Activated T-helper 2 cell treated with anti-CD3 and anti-CD28 coated beads, Interferon-gamma antibody, Interleukin-2, Interleukin-4, amounts not matched to agents 10 μg/mL and 5 μg/mL and 100 μg/mL, durations not matched to agents 14 hours and 24 hours and 36 hours (primary cell): ENCODE measurements around the gene MISFA. TPM values are rescaled to one million over a fixed set of nuclear protein-coding genes. Genes with fewer than 3 reads are reported as not detected.
"Not testable (repeated sequence)": the region's sequence is repeated elsewhere in the genome, so short reads cannot be mapped to it uniquely, and the experiment has no call there.

Experiments used
- DNase-seq: peaks from one replicate; pipeline ENCODE4 v3.0.0; 2021; ENCODE audit warnings: low spot score
- H3K27ac Mint-ChIP-seq: one replicate; pipeline ENCODE4 v1.8.0; 2021; ENCODE audit warnings: mixed read lengths
- H3K27me3 Mint-ChIP-seq: one replicate; pipeline ENCODE4 v1.8.0; 2021; ENCODE audit warnings: low read depth, mixed read lengths
- H3K36me3 Mint-ChIP-seq: one replicate; pipeline ENCODE4 v1.8.0; 2021; ENCODE audit warnings: low read depth, mixed read lengths
- H3K4me1 Mint-ChIP-seq: one replicate; pipeline ENCODE4 v1.8.0; 2021; ENCODE audit warnings: low read depth, mixed read lengths
- H3K4me3 Mint-ChIP-seq: one replicate; pipeline ENCODE4 v1.8.0; 2021; ENCODE audit warnings: low read depth, mild to moderate bottlenecking, moderate library complexity, mixed read lengths
- H3K9me3 Mint-ChIP-seq: one replicate; pipeline ENCODE4 v1.8.0; 2021; ENCODE audit warnings: mixed read lengths
- intact Hi-C: fragments of 100-400 bp; cut with micrococcal nuclease; formaldehyde crosslinking; loops from one replicate; pipeline ENCODE4 v1.15.1; 2023
- total RNA-seq: library from RNA; stranded (reverse); gene quantifications from 2 replicates; pipeline ENCODE4 v1.2.3, GENCODE V29; 2022

Gene MISFA
- total RNA-seq = 2.0 and 3.0 TPM in 2 replicates

DNA sequence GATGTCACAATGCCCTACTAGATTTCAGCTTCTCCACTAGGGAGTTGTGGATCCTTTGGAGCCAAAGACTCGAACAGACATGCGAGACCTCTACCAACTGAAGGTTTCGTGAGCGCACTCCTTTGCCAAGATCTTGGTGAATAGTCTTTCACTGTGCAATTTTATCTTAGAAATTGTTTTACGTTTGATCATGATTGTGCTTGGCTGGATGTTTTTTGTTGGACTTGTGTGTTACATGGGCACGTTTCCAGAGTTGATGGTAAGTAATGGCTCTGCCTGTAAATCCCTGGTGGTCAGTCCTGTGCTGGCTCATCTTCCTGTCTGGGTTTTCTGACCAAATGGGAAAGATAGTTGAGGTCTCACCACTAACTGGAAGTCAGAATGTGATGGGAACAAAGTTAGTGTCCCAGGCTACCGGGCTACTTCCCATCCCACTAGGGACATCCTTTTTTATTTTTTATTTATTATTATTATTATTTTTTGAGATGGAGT lies at the start of gene MISFA:
Gene MISFA (plus strand): TSS at position 51 of the 492 bp plus-strand sequence. CDS start 140 bp downstream, at position 191.
- peaks cover 4% of the 10 kb centered on the region for H3K4me1 Mint-ChIP-seq
- no peak for DNase-seq
- H3K27me3 Mint-ChIP-seq = no peaks in the 10 kb centered on the region
- H3K27ac Mint-ChIP-seq = no peak within 1 kb of the TSS
- H3K4me3 Mint-ChIP-seq = no peak within 1 kb of the TSS
- no peaks in the 10 kb centered on the region for H3K9me3 Mint-ChIP-seq
- intact Hi-C loops = no loop called here
- no peaks in the 10 kb centered on the region for H3K36me3 Mint-ChIP-seq

DNA sequence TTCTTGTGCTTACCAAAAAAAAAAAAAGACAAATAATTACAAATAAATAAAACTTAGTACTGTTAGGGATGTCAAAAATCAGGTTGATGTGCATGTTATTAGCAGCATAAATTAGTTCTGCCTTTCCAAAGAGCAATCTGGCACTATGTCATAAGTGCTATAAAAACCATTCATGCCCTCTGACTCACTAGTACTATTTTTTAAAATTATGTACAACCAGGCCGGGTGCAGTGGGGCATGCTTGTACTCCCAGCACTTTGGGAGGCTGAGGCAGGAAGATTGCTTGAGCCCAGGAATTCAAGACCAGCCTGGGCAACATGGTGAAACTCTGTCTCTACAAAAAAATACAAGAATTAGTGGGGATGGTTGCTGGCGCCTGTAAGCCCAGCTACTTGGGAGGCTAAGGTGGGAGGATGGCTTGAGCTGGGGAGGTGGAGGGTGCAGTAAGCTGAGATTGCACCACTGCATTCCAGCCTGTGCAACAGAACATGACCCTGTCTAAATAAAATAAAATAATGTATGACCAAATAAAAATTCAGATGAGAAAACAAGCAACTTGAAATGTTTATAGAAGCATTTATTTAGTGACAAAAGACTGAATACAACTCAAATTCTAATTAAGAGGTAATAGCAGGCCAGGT lies 36.4 kb upstream of the MISFA start:
- H3K4me3 Mint-ChIP-seq = no peak overlapping the region
- no peaks in the 10 kb centered on the region for H3K27me3 Mint-ChIP-seq
- H3K27ac Mint-ChIP-seq = no peak overlapping the region
- intact Hi-C loops = no loop called here
- no peaks in the 10 kb centered on the region for H3K9me3 Mint-ChIP-seq
- DNase-seq = no peak
- H3K36me3 Mint-ChIP-seq = peaks cover 27% of the 10 kb centered on the region
- peaks cover 2% of the 10 kb centered on the region for H3K4me1 Mint-ChIP-seq

DNA sequence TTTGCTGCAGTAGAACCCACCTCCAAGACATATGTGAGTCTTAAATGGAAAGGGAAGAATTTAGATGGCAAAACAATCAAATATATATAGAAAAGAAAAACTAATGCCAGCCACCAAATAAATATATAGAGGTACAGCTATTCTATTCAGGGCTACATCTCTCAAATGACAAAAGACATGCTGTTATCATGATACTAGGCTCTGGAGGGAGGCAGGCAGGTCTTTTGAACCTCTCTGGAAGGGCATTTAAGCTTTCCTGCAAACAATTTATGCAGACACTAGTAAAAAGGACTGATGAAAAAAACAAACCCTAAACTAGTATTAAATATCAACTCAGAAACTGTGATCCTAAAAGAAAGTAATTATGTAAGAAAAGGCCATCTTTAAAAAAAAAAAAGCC lies 35.4 kb upstream of the MISFA start:
- intact Hi-C loops = no loop called here
- Mint-ChIP-seq H3K27me3 (no peaks in the 10 kb centered on the region), H3K4me3 (no peak overlapping the region), H3K36me3 (peaks cover 27% of the 10 kb centered on the region), H3K27ac (no peak overlapping the region), H3K4me1 (peaks cover 2% of the 10 kb centered on the region), H3K9me3 (no peaks in the 10 kb centered on the region)
- no peak for DNase-seq

DNA sequence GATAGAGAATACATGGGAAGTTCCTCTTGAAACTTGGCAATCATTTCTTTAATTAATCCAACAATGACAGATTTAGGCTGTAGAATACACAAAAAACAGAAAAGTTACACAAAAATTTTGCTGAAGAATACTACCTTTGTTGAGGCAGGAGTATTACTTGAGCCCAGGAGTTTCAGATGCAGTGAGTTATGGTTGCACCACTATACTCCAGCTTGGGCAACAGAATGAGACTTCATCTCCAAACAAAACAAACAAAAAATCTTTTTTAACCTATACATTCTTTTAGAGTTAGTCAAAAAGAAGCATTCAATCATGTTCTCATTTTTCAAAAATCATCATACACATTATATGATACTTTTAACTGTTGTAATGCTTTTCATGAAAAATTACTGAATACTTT lies 33.2 kb upstream of the MISFA start:
- Mint-ChIP-seq H3K9me3 (no peaks in the 10 kb centered on the region), H3K27me3 (no peaks in the 10 kb centered on the region), H3K4me3 (no peak overlapping the region), H3K4me1 (peaks cover 2% of the 10 kb centered on the region), H3K36me3 (peaks cover 26% of the 10 kb centered on the region), H3K27ac (no peak overlapping the region)
- DNase-seq = no peak
- intact Hi-C loops = no loop called here

DNA sequence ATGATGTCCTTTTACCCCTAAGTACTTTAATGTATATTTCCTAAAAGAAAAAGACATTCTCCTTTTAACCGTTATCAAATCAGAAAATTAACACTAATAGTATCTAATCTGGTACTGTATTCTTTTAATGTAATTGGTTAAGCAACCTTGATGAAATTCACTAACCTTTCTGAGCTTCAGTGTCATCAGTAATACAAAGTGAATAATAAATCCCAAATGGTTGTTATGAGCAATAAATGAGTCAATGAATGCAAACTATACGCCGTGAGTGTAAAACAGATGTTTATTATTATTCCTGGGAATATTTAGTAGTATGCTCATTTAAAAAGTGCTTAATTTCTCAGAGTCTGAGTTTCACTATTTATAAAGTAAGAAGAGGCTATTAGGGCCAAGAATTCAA lies 32.5 kb upstream of the MISFA start:
- no peak for DNase-seq
- H3K9me3 Mint-ChIP-seq = no peaks in the 10 kb centered on the region
- no peak overlapping the region for H3K4me3 Mint-ChIP-seq
- no peaks in the 10 kb centered on the region for H3K27me3 Mint-ChIP-seq
- peaks cover 2% of the 10 kb centered on the region for H3K4me1 Mint-ChIP-seq
- no peak overlapping the region for H3K27ac Mint-ChIP-seq
- intact Hi-C loops = no loop called here
- peaks cover 28% of the 10 kb centered on the region for H3K36me3 Mint-ChIP-seq

DNA sequence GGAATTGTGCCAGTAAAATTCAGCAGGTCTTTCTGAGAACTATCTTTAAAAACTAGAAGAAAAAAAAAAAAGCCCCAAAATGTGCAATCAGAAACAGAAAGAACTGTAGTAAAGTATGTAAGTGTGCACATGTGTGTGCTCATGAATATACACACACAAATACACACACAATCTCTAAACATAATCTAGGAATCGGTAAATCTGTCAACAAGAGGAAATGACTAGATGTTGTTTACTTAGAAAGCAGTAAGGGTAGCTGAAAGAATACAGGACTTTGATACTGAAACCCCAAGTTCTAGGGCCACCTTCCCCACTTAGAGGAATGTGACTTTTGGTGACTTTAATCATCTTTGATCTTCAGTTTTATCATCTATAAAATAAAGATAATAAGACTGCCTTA lies 24.2 kb upstream of the MISFA start:
- Mint-ChIP-seq H3K4me3 (no peak overlapping the region), H3K36me3 (peaks cover 55% of the 10 kb centered on the region), H3K4me1 (peaks cover 22% of the 10 kb centered on the region), H3K27ac (no peak overlapping the region), H3K9me3 (no peaks in the 10 kb centered on the region), H3K27me3 (no peaks in the 10 kb centered on the region)
- intact Hi-C loops = loop anchor here (5.0 kb wide), 1 partner anchor 42 kb away; no protein-coding TSS in a partner anchor
- DNase-seq = no peak

DNA sequence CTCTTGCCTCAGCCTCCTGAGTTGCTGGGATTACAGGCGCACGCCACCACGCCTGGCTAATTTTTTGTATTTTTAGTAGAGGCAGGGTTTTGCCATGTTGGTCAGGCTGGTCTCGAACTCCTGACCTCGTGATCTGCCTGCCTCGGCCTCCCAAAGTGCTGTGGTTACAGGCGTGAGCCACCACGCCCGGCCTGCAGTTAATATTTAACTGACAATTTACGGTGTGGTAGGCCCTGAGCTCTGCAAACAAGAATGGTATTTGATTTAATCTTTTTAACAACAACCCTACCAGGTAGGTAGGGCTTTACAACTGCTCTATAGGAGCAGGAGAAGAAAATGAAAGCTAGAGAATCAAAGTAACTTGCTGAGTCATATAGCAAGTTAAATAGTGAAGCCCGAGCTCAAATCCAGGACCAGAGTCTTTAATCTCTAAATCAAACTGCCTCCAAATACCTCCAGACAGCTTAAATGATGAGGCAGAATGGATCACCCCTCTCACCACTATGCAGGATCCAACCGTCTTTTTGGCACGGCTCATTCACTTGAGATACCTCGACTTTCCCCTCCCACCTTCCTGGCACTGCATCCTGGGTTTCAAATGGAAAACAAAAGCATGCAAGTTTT lies 20.5 kb upstream of the MISFA start:
- intact Hi-C loops = loop anchor here (1.0 to 5.0 kb wide), 2 partner anchors 8 to 38 kb away; no protein-coding TSS in a partner anchor
- peak; percentile 19 for DNase-seq
- Mint-ChIP-seq H3K36me3 (peaks cover 42% of the 10 kb centered on the region), H3K9me3 (no peaks in the 10 kb centered on the region), H3K4me3 (peak overlapping the region; percentile 1), H3K4me1 (peaks cover 20% of the 10 kb centered on the region), H3K27ac (peak overlapping the region; percentile 24), H3K27me3 (no peaks in the 10 kb centered on the region)

DNA sequence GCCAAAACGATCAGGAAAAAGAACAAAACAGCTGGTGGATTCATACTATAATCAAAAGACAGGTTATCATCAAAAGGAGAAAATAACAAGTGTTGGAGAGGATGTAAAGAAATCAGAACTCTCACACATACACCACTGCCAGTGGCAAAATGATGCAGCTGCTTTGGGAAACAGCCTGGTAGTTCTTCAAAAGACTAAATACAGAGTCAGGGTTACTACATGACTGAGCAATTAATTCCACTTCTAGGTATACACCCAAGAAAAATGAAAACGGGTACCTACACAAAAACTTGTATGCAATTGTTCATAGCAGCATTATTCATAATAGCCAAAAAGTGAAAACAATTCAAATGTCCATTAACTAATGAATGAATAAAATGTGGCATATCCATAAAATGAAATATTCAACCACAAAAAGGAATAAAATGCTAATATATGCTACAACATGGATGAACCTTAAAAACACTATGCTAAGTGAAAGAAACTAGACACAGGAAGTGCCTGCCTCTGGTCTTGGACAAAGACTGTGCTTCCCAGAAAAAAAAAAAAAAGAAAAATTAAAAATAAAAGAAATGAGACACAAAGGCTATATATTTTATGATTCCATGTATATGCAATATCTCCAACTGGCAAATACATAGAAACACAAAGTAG lies 19.3 kb upstream of the MISFA start:
- no peak for DNase-seq
- H3K27ac Mint-ChIP-seq = no peak overlapping the region
- H3K36me3 Mint-ChIP-seq = peaks cover 41% of the 10 kb centered on the region
- H3K4me1 Mint-ChIP-seq = peaks cover 20% of the 10 kb centered on the region
- H3K9me3 Mint-ChIP-seq = no peaks in the 10 kb centered on the region
- H3K4me3 Mint-ChIP-seq = no peak overlapping the region
- intact Hi-C loops = no loop called here
- no peaks in the 10 kb centered on the region for H3K27me3 Mint-ChIP-seq

DNA sequence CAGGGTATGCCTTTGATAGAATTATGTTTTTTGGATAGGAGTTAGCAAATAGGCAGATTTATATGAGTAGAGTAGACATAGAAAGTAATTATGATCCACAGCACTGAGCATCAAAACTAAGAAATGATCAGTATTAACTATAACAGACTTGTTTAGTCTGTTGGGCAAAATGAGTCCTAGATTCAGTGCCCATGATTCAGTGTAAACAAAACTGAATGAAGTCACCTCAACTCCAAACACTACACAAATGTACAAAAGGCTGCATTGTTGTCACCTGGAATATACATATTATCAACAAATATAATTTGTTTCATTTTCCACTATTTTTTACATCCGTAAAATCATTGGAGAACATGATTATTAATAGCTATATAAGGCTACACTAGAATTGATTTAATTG lies 17.8 kb upstream of the MISFA start:
- H3K4me3 Mint-ChIP-seq = no peak overlapping the region
- intact Hi-C loops = no loop called here

DNA sequence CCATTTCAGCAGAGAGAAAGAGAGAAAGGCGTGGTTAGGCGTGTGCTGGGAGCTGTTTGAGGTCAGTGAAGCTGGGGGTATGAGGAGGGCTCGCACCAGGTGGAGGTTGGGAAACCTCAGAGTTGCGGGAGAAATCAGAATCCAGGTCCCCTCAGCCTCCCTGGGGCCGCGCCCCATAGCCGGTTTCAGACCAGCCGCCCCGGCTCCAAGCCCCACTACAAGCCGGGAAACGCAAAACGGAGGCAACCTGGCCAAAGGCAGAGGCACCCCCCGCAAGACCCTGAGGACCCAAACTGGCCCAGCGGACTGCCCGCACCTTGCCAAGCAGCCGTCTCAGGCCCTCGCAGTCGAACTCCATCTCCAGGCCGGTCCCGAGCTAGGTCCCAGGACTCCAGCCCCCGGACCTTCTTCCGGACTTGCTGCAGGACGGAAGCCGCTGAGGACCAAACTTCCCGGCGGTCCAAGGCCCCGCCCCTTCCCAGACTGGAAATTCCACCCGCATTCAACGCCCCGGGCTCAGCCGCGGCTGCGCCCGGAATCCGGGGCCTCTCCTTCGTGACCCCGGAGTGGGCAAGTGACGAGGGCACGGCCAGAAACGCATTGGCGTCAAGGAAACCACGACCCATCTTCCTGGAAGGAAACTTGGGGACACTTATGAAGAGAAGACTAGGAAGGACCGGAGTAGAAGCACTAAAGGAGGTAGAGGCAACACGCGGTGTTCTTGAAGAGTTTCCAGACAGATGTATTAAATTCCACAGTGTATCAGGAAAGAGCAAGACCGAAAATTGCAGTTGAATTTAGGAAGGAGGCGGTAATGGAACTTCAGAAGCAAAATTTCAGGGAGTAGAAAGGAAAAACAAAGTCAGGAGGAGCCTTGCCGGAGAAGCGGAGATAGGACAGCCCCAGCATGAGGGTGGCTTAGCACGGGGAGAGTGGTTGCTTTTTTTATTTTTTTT lies 11.0 kb upstream of the MISFA start, which contains the start of gene UEVLD:
Gene UEVLD (minus strand): TSS at position 438 of the 956 bp plus-strand sequence. CDS start 80 bp downstream, at position 358.
- Mint-ChIP-seq H3K27ac (no peak within 1 kb of the TSS), H3K4me3 (no peak within 1 kb of the TSS), H3K4me1 (peaks cover 9% of the 10 kb centered on the region), H3K27me3 (no peaks in the 10 kb centered on the region), H3K9me3 (no peaks in the 10 kb centered on the region), H3K36me3 (peaks cover 5% of the 10 kb centered on the region)
- intact Hi-C loops = loop anchor here (1.0 kb wide), 2 partner anchors 28 to 62 kb away; partner anchors contain the start of gene TSG101
- peak; percentile 62 for DNase-seq

More for the DNA sequence above, 17.8 kb upstream of the MISFA start:
- peaks cover 15% of the 10 kb centered on the region for H3K4me1 Mint-ChIP-seq
- H3K36me3 Mint-ChIP-seq = peaks cover 32% of the 10 kb centered on the region
- H3K27me3 Mint-ChIP-seq = no peaks in the 10 kb centered on the region
- no peak for DNase-seq
- no peak overlapping the region for H3K27ac Mint-ChIP-seq
- no peaks in the 10 kb centered on the region for H3K9me3 Mint-ChIP-seq

DNA sequence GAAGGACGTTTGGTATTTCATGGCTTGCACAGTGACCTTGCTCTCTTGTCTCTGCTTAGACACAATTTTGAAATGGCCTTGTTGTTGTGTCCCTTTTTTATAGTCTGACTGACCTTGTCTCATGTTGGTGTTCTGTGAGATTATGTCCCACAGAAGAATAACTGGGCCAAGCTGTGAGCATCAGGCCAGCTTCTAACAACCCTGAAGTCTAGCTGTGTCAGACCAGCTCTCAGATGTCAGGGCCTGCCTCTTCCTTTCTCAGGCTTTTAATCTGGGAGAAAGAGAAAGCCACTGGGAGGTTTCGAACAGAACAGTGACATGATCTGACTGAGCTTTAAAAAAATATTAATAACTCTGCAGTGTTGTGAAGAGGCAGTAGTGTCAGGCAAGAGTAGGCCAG lies 9.0 kb upstream of the MISFA start:
- H3K4me3 Mint-ChIP-seq = no peak overlapping the region
- DNase-seq = no peak

DNA sequence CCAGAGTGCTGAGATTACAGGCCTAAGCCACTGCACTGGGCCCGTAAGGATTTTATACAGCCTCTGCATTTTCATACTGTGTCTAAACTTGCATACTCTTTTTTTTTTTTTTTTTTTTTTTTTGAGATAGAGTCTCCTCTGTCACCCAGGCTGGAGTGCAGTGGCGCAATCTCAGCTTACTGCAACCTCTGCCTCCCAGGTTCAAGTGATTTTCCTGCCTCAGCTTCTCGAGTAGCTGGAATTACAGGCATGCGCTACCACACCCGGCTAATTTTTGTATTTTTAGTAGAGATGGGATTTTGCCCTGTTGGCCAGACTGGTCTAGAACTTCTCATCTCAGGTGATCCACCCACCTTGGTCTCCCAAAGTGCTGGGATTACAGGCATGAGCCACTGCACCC lies 5.5 kb upstream of the MISFA start:
- intact Hi-C loops = loop anchor here (5.0 kb wide), 1 partner anchor 52 kb away; no protein-coding TSS in a partner anchor
- H3K9me3 Mint-ChIP-seq, DNase-seq, H3K4me3 Mint-ChIP-seq, H3K27me3 Mint-ChIP-seq, H3K4me1 Mint-ChIP-seq, H3K36me3 Mint-ChIP-seq, H3K27ac Mint-ChIP-seq: not testable (repeated sequence)

More for the DNA sequence above, 9.0 kb upstream of the MISFA start:
- Mint-ChIP-seq H3K9me3 (no peaks in the 10 kb centered on the region), H3K27me3 (no peaks in the 10 kb centered on the region), H3K36me3 (no peaks in the 10 kb centered on the region), H3K4me1 (peaks cover 9% of the 10 kb centered on the region), H3K27ac (peak overlapping the region; percentile 34)
- intact Hi-C loops = loop anchor here (5.0 kb wide), 1 partner anchor 48 kb away; no protein-coding TSS in a partner anchor
